ENCODE results near the gene AP3D1. TPM values are rescaled to one million over a fixed set of nuclear protein-coding genes. Genes with fewer than 3 reads are reported as not detected.

The AP3D1 gene
- total and polyA plus RNA-seq, 9 of the 15 experiments (the other 6 are each of a cell fraction or from before 2014, with no cell fraction given), result 1.2 to 86.1 (median 35.9) TPM

DNA sequence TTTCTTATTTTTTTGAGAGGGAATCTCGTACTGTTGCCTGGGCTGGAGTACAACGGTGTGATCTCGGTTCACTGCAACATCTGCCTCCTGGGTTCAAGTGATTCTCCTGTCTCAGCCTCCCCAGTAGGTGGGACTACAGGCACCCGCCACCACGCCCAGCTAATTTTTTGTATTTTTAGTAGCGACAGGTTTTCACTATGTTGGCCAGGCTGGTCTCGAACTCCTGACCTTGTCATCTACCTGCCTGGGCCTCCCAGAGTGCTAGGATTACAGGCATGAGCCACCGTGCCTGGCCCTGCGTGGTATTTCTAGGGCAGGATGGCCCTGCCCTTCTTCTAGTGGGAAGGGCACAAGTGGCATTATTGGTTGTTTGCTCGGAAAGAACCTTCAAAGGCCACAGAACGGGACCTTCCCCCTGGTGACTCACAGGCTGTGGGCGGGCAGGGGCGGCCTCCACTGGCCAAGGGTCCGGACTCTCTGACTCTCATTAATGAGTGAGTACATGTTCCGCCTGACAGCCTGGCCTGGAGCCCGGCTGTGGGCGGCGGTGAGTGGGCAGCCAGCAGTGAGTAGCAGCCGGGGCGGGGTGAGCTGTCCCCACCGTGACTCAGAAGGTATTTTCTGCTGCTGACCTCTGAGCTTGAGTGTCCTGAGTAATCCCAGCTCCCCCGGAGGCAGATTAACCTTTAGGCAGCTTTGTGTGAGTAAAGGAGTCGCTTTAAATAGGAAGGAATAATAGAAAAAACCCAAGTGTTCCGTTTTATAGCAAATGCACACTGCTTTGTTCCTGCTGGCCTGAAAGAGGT lies 17.5 kb upstream of the AP3D1 start (continued):
- TF ChIP-seq HBP1 (CRISPR knock-in tag; IDR thresholded peaks at IDR 0.05), result no peak
- TF ChIP-seq TFE3 (CRISPR knock-in tag; IDR thresholded peaks at IDR 0.05), result no peak
- TF ChIP-seq BDP1 (IDR thresholded peaks at IDR 0.05; ENCODE audit: insufficient read depth, insufficient read length), result no peak
- no peak for TF ChIP-seq SNIP1 (IDR thresholded peaks at IDR 0.05; ENCODE audit: low read depth)
- no peak for TF ChIP-seq BRF1 (IDR thresholded peaks at IDR 0.05; ENCODE audit: borderline replicate concordance, extremely low read depth, insufficient read length)
- TF ChIP-seq EHMT2 (IDR thresholded peaks at IDR 0.05), result no peak
- no peak for TF ChIP-seq SMAD1 (IDR thresholded peaks at IDR 0.05; ENCODE audit: low read depth, low read length, partially characterized antibody)
- TF ChIP-seq TGIF2 (CRISPR knock-in tag; IDR thresholded peaks at IDR 0.05), result no peak
- no peak for TF ChIP-seq PTBP1 (IDR thresholded peaks at IDR 0.05; ENCODE audit: low read depth, low read length)
- no peak for TF ChIP-seq CHD2 (IDR thresholded peaks at IDR 0.05; ENCODE audit: low read depth, low read length)
- no peak for TF ChIP-seq TCF7L2 (IDR thresholded peaks at IDR 0.05; ENCODE audit: low read depth, low read length)
- TF ChIP-seq ELK3 (CRISPR knock-in tag; IDR thresholded peaks at IDR 0.05), result no peak
- TF ChIP-seq, protein P1, sequence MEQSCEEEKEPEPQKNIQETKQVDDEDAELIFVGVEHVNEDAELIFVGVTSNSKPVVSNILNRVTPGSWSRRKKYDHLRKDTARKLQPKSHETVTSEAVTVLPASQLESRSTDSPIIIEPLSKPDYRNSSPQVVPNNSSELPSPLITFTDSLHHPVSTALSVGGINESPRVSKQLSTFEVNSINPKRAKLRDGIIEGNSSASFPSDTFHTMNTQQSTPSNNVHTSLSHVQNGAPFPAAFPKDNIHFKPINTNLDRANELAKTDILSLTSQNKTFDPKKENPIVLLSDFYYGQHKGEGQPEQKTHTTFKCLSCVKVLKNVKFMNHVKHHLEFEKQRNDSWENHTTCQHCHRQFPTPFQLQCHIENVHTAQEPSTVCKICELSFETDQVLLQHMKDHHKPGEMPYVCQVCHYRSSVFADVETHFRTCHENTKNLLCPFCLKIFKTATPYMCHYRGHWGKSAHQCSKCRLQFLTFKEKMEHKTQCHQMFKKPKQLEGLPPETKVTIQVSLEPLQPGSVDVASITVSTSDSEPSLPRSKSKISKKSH (CRISPR knock-in tag; IDR thresholded peaks at IDR 0.05), result no peak
- TF ChIP-seq, protein P2, sequence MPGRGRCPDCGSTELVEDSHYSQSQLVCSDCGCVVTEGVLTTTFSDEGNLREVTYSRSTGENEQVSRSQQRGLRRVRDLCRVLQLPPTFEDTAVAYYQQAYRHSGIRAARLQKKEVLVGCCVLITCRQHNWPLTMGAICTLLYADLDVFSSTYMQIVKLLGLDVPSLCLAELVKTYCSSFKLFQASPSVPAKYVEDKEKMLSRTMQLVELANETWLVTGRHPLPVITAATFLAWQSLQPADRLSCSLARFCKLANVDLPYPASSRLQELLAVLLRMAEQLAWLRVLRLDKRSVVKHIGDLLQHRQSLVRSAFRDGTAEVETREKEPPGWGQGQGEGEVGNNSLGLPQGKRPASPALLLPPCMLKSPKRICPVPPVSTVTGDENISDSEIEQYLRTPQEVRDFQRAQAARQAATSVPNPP (IDR thresholded peaks at IDR 0.05; ENCODE audit: borderline replicate concordance, insufficient read depth, insufficient read length), result no peak
- TF ChIP-seq, protein P3, sequence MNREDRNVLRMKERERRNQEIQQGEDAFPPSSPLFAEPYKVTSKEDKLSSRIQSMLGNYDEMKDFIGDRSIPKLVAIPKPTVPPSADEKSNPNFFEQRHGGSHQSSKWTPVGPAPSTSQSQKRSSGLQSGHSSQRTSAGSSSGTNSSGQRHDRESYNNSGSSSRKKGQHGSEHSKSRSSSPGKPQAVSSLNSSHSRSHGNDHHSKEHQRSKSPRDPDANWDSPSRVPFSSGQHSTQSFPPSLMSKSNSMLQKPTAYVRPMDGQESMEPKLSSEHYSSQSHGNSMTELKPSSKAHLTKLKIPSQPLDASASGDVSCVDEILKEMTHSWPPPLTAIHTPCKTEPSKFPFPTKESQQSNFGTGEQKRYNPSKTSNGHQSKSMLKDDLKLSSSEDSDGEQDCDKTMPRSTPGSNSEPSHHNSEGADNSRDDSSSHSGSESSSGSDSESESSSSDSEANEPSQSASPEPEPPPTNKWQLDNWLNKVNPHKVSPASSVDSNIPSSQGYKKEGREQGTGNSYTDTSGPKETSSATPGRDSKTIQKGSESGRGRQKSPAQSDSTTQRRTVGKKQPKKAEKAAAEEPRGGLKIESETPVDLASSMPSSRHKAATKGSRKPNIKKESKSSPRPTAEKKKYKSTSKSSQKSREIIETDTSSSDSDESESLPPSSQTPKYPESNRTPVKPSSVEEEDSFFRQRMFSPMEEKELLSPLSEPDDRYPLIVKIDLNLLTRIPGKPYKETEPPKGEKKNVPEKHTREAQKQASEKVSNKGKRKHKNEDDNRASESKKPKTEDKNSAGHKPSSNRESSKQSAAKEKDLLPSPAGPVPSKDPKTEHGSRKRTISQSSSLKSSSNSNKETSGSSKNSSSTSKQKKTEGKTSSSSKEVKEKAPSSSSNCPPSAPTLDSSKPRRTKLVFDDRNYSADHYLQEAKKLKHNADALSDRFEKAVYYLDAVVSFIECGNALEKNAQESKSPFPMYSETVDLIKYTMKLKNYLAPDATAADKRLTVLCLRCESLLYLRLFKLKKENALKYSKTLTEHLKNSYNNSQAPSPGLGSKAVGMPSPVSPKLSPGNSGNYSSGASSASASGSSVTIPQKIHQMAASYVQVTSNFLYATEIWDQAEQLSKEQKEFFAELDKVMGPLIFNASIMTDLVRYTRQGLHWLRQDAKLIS (CRISPR knock-in tag; IDR thresholded peaks at IDR 0.05), result peak; percentile 31; the same call in 1 of the 2 replicates
- TF ChIP-seq ZNF212 (CRISPR knock-in tag; IDR thresholded peaks at IDR 0.05), result no peak
- TF ChIP-seq NELFE (IDR thresholded peaks at IDR 0.05; ENCODE audit: insufficient read depth, insufficient read length), result no peak
